Fibroblast of skin of right biceps (primary cell): ENCODE measurements around the gene PLA2G4E.

Experiments
- DNase-seq: peaks from one replicate; pipeline ENCODE4 v3.0.0-alpha.2; 2013

Gene PLA2G4E

DNA sequence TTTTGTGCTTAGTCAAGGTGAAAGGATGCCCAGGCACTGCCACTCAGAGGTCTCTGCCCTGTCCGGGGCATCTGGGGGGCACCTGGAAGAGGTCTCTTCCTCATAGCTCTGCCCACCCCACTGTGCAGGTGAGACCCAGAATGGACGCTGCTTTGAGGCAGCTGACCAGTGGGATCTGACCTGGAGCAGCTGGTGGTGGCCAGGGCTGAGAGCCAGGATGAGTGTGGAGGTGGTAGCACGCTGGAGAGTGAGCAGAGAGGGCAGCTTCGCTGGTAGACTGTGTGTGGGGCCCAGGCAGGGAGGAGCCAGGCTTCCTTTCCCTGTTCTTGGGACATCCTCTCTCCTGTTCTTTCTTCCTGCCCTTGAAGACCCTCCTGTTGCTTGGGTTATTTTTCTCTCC, 32.2 kb upstream of the PLA2G4E start:
- no peak for DNase-seq

DNA sequence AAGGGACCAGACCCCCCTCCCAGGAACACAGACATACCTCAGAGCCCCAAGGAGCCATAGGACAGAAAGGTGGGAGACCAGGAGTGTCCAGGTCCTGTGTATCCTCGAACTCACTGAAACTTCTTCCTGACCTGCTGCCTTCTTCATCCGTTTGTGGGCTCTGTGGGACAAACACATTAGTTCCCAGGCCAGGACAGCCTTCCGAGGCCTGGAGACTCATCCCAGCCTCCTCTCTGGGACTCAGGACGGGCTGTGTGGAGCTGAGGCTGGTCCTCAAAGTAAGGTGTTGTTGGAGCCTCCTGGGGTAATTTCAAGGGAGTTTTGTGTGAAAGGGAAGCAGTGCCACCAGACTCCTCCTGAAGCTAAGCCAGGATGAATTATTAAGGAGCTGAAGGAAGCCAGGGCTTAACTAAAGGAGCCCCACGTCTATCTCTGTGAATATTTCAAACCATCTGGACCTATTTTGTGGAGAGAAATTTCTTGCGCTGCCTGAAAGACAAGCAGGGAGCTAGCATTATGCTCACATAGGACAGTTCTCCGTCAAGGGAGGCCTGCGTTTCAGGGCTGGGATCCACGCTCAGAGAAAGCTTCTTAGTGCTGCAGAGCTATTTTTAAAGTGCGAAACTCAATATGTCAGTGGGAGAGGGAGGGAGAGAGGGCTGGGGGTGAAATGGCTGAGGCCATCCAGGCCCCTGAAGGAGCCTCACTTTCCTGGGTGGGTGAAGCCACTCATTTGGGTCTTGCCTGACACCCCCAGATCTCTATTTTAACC, 29.8 kb upstream of the PLA2G4E start:
- no peak for DNase-seq

DNA sequence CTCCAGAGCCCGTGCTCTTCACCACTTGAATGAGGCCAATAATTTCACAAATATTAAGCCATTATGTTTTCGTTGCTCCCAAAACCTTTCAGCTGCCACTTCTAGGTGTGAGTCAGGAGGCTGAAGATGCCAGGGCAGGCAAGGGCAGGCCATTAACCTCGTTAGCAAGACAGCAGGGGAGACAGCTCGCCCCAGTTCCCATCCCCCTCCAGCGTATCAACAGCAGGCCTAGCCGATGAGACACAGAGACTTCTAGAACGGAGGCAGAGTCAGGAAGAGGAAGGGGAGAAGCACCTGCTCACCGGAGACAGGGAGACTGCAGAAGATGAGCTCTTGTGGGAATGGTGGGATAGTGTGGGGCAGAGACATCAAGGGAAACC, 28.0 kb upstream of the PLA2G4E start:
- DNase-seq: no peak

DNA sequence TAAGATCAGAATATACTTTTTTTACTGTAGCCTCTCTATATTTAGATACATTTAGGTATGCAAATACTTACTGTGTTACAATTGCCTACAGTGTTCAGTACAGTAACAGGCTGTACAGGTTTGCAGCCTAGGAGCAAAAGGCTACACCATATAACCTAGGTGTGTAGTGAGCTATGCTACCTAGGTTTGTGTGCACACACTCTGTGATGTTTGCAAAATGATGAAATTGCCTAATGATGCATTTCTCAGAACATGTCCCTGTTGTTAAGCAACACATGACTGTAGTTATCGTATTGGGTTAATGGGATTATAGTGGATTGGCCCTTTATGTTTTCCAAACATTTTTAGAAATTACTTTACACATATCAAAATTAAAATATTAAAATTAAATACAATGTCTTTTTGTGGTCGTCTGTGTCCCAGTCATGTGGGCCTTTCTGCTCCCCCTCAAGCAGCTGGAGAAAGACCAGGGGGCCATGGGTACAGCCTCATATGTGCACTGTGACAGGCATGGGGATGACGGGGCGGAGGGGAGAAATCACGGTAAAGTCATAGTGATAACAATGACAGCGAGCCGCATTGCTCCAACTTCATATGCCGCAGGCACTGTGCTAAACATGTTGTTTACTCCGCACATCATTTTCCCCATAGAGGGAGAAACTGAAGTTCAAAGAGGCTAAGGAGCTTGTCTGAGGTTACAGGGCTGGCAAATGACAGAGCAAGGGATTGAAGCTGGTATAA, 27.4 kb upstream of the PLA2G4E start:
- no peak for DNase-seq

DNA sequence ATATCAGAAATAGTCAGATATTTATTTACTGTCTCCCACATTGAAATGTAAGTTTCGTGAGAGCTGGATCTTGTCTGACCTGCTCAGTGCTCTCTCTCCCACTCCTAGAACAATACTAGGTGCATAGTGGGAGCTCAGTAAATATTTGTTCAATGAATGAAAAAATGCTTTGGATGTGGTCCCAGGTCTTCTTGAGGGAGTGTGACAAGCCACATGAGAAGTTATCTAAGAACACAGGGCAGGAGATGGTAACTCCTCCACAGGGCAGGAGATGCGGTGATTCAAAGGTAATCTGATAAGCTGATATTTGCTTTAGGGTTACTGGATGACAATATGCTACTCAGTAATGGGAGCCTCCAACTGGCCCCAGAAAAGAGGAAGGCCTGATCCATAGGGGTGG, 25.8 kb upstream of the PLA2G4E start:
- DNase-seq: no peak

DNA sequence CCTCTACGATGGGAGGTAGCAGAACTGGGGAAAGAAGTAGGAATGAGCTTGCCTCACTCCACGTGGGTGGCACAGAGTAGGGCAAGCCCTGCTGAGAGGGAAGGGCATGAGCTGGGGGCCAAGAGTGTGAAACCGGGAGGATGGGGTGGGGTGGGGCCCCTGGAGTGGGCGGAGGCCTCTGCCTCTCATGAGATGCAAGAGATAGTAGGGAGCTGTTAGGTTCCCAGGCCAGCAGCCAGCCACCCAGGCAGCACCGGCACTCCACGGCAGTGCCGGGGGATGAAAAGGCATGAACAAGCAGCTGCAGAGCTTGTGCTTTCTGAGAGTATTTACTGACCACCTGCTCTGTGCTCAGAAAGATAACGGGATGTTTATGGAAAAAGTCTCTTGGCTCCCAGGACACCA, 24.4 kb upstream of the PLA2G4E start:
- DNase-seq: no peak

DNA sequence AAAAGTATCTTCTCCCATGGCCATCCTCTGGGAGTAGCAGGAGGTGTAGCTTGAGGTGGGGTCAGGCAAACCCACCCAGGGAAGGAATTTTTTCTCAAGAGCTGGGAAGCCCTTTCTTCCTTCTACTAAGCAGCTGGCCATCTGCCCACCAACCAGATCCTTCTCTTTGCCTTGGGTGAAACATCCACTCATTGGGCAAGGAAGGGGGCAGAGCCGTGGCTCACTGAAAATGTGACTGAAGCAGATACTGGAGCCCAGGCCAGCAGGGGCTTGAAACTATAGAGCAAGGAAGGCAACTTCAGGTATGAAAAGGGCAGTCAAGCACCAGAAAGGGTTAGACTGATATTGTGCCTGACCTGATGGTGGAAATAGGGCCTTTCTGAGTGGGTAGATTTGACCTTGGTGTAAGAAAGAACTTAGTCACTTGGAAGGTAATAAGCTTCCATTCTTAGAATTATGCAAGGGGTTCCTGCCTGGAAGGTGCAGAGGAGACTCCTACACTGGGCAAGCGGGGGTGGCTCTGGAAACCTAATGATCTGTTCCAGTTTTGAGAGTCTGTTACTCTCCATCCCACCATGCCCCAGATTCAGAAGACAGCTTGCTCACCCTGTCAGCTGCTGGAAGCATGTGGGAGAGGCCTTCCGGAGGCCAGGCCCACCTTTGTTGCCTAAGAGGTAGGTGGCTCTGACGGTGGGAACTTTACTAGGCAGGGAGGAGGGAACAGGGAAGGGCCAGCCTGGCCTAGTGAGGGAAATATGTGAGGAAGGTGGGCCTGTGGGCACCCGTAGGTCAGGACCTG, 22.0 kb upstream of the PLA2G4E start:
- no peak for DNase-seq

DNA sequence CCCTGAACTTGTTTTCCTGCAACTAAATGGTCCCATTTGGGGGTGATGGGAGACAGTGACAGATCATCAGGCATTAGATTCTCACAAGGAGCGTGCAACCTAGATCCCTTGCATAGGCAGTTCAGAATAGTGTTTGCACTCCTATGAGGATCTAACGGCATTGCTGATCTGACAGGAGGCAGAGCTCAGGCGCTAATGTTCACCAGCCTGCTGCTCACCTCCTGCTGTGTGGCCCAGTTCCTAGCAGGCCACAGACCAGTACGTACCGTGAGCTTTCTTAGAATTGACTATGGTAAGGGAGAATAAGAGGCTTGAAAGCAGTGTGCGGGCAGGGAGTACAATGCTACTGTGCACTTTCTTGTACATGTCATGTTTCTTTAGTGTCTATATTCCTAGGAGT, 17.6 kb upstream of the PLA2G4E start:
- no peak for DNase-seq

DNA sequence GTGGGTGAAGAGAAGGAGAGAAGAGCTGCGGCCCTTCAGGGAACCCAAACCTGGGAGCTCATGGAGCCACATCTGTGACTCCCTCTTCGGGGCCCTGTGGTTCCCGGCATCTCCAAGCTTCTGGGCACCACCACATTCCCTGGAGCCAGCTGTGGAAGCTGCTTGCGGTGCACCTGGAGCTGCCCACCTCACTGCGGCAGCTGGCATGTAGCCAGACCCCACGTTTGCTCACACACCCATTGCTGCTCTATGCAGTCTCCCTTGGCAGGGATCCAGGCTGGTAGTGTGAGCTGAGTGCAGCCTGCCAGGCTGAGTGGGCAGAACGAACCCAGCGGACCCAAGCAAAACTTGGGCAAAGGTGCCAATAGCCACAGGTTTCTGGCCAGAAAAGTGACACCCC, 16.8 kb upstream of the PLA2G4E start:
- DNase-seq: no peak

DNA sequence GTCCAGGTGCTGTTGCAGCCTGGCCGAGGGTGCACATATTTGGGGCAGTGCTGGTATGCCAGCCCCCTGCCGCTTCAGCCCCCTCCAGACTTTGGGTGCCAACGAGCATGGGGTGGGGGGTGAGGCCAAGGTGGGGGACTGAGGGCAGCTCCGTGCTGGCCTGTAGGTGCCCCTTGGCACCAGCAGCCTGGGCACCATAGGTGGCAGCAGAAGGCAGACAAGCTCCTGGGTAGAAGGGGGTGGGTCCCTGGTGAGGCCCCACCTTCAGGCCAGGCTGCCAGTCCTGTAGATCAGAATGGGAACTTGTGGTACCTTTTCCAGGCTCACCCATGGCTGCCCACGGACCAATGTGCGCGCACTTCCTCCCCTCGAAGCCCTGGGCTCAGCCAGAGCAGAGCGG, 16.1 kb upstream of the PLA2G4E start:
- no peak for DNase-seq

DNA sequence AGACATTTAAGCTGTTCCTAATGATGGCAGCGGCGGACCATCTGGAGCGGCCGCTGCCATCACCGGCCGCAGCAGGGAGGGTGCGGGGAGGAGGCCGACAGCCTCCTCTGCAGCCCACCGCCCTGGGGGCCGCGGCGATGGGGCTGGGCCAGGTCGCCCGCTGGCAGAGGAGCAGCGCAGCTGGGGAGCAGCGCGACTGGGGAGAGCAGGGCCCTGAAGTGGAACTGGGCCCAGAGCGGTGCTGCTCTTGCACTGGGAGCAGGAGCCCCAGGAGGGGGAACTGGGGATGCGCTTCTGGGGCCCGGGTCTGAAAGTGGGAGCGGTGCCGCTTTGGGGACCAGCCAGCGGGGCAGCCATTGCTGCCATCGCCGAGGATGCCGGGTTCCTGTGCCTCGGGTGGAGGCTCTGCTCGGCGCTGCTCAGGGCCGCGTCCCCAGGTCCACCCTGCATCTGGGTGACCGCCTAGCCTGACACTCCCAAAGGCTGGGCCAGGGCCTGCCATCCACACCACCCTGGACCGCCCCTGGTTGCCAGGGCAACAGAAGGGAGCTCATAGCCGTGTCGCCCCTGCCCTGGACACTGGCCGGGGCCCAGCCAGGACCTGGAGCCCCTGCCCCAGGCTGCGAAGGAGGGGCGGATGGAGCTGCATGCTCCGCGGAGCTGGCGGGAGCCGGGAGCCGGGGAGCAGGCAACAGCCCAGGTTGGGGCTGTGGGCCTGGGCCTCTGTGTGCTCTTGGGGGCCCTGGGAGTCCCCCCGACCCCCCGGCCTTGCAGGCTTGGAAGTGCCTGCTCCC, 15.5 kb upstream of the PLA2G4E start:
- DNase-seq: no peak

DNA sequence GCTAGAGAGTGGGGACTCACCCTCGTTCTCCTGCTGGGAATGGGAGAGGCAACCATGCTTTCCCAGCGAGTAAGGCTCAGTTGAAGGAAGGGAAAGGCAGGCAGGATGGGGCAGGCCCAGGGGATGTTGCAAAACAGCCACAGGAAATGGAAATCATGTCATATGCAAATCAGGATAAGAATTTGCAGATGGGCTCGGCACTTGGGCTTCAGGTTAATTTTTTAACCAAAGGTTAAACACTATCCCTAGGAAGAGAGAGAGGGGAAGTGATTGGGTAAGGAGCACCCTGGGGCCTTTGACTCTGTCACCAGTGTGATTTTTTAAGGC, 14.6 kb upstream of the PLA2G4E start:
- peak; percentile 33 for DNase-seq

DNA sequence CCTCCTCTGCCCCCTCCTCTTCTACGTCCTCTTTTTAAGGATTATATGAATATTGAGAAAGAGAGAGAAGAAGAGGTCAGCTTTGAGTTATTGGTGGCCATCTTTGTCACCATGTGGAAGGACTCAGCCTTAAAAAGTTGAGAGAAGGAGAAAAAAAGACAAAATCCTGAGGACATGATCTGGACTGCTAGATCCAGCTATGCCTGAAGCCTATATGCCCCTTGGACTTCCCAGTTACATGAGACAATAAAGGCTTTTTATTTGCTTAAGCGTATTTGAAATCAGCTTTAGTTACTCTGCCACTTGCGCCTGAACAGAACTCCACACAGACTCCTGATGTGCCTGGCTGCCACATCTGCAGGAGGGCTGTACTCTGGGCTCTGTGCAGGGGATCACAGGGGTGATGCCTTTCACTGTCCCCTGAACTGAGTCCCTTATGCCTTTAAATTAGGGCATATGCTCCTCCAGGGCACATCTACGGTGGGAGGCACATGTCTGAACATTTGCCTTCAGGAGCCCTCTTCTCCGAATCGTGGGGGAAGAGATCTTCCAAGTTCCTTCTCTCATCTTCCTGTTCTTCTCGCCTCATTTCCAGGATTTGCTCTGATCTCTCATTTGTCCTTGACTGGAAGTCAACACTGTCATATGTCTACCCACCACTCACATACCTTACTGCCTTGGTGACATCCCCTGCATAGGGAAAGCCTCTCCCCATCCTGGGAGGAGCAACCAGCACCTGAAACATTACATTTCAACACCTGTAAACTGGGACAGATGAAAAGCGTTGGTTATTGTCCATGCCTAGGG, 14.0 kb upstream of the PLA2G4E start:
- no peak for DNase-seq

DNA sequence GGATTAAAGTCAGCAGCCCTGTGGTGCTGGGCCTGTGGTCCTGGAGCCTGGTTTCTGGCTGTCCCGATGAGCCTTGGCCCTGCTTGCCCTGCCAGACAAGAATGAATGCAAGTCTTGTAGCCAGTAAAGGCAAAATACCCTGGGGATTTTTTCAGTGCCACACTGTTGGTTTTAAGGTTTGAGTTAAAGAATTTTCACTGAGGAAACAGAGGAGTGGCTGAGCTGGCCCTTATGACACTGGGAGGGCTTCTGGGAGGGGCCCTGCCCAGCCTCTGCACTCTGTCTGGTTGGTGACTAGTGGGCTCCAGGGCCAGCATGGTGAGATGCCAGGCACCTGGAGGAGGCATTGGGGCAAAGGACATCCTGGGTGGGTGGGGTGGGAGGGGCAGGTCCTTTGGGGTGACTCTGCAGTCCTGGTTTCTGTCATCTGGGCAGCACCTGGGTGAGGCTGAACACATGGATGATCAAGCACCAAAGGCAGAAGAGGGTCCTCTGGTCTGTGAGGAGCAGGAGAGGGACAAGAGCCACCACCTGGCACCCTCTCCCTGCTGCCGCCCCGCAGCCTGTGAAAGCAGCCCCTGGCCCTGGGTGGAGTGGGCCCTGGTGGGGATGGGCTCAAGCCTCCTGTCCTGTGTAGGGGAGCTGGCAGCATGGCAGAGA, 12.5 kb upstream of the PLA2G4E start:
- DNase-seq: no peak

DNA sequence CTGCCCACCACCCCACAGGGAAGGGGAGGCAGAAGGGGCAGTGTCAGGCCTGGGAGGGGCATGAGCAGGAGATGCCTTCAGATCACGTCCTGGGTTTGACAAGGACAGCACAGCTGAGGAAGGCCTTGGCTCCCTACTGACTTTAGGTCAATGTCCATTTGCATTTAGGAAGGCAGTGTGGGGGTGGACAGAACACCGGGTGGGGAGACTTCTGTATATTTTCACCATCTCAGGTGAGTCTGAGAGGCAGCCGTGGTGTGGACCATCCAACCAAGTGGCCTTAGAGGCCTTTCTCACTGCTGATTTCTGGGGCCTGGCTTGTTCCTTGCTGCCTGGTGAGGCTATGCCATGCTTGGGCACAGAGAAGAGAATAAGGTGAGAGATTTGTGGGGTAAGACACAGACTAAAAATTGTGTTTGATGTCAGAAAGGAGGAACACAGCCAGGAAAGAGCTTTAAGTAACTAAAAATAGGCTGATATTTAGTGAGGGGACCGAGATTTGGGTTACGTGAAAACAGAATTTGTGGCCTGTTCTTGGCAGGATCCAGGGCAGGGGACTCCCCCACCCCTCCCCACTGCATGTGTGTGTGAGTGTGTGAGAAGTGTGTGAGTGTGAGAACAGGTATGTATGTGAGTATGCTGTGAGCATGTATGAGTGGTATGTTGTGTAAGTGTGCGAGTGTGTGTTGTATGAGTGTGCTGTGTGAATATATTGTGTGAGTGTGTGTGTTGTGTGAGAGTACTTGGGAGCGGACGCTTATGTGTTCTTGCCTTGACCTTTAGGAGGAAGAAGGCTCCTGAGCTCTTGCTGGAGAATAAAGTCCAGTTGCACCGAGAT, 11.8 kb upstream of the PLA2G4E start:
- DNase-seq: no peak

DNA sequence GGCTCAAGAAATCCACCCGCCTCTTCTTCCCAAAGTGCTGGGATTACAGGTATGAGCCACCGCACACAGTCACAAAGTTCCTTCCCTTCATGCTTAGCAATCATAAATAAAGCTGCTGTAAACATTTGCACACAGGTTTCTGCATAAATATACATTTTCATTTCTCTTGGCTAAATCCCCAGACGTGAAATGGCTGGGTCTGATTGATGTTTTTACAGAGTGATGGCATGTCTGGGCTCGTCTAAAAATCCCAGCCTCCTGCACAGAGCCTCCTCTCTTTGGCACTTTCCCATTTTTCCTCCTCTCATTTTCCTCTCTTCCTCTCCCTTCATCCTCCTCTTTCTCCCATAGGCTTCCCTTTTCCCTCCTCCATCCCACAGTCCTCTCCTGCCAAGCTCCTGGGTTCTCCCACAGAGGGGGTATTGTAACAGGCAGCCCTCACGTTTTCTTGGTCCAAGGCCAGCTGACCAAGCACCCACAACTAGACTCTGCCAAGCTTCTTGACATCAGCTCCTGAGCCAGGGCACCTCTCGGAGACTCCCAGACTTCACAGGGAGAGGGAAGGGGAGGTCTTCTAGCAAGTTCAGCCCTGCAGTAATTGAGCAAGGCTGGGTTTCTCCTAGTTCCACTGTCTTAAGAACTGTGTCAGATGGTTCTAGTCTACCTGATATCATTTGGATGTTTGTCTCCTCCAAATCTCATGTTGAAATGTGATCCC, 10.5 kb upstream of the PLA2G4E start:
- no peak for DNase-seq

DNA sequence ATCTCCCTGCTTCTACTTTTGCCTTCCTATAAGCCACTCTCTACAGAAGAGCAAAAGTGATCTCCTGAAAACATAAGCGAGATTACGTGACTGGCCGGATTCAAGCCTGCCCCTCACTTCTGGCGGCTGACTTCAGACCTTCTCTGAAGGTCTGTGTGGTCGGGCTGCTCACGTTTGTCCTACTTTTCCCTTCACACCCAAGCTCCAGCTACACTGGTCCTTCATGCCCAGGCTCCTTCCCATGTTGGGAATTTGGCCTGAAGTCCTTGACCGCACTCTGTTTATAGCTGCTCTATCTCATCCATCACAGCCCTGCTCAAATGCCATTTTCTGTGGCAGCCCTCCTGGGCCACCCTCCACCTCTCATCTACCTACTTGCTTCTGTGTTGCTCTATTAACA, 6.7 kb upstream of the PLA2G4E start:
- no peak for DNase-seq

DNA sequence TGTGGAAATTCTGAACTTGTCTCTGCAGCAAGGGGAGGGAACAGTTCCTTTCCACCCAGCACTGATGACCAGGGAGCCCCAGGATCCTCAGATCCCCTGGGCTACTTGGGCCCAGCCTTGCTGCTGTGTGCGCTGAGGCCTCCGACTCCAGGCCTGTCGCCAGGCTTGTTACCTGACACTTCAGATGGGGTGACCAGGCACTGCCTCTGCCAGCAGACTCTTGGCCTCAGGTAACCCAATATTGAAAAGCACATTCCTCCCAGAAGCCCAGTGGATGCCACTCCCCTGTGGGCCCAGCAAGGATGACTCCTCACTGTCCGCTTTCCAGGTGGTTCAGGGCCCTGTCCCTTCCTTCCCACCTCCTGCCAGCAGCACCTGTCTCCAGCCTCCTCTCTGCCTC, 3.5 kb upstream of the PLA2G4E start:
- no peak for DNase-seq

DNA sequence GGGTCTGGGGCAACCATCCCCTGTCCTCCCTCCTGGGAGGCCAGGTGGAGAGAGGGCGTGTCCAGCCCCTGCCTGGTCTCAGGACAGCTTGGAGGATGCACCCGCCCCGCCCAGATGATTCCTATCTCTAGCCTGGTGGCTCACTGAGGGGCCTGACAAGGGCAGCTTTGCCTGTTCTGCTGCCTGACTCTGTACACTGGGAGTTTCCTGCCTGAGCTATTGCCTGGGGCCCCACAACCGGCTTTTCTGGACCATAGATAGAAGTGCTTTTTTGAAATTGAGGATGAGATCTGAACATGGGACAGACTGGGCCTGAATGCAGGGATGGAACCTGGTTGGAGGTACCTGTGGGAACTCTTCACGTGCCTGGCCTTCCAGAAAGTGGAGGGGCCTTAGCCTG, 751 bp upstream of the PLA2G4E start:
- no peak for DNase-seq
